Measurements from ENCODE around the gene ZBTB34.

Gene ZBTB34

DNA sequence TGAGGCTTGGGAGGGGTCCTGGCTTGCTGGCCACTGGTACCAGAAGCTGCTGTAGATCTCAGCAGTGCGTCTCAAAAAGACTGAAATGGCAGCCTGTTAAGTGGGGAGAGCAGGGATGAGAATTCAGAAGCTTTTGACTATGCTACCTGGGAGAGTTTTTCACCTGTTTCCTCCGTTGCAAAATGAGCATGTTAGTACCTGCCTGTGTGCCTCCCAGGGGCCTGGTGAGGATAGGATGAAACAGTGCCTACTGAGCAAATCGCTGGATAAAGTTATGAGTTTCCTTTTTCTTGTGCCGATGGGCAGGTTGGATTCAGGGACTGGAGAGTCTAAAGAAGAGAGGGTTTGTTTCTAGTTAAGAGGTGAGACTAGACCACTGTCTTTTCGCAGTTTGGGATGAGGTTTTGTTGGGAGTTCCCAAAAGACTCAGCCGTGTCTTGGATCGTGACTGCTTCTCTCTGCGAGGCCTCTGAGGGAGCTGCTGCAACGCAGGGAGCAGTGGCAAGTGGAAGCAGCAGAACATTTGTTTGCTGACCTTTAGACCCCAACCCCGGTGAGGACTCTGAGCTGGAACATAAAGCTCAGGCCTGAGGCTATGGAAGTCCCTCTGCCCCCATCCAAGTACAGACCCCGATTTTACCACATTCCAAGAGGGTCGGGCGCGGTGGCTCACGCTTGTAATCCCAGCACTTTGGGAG, 55.6 kb downstream of the ZBTB34 start:
- DNase-seq = peak in 1 of 58 donors; percentile 7

DNA sequence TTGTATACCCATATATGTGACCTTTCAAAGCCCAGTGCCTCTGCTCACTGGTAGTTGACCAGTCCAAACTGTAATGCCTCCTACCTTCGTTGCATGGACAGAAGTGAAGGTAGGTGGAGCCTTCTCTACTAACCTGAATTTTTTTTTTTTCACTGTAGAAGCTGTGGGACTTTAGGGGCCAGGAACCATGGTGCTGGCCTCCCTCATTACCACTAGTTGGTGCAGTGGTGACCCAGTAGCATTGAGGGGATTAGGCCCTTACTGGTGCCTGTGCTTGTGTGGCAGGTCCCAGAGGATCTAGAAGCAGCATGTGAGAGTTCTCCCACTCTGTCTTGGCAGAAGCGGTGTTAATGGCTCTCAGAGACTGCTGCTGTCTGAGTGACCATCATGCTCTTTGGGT, 56.5 kb downstream of the ZBTB34 start:
- DNase-seq = no peak

DNA sequence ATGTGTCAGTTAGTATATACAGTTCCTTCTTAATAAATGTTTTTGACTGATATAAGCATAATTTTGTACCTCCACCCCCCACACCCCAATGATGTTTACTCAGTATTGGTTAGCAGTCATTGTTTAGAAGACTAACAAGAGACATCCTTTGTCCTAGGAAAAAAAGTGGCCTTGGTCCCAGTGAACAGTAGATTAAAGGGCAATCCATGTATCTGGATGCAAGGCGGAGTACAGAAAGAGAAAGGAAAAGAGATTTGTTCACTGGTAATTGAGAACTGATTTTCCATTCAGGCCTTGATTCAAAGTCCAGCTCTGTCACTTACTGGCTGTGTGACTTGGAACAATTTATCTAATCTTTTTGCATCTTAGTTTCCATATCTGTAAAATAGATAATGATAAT, 58.8 kb downstream of the ZBTB34 start:
- peak in 1 of 58 donors; percentile 35 for DNase-seq

DNA sequence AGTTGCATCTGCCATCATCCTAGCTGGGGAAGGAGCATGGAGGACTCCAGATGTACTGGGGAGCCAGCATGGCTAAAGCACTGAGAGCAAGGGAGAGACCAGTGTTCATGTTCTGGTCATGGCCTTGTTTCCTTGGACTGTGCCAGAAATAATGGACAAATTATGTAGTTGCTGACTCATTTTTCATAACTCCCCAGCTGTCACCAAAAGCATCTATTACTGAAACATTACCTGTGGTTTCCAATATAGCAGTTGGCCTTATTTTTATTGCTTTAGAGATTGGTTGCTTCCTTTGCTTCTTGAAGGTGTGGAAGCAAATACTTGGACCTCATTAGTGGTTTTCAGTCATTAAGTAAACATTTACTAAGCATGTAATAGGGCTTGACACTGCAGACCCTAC, 65.4 kb downstream of the ZBTB34 start:
- no peak for DNase-seq

DNA sequence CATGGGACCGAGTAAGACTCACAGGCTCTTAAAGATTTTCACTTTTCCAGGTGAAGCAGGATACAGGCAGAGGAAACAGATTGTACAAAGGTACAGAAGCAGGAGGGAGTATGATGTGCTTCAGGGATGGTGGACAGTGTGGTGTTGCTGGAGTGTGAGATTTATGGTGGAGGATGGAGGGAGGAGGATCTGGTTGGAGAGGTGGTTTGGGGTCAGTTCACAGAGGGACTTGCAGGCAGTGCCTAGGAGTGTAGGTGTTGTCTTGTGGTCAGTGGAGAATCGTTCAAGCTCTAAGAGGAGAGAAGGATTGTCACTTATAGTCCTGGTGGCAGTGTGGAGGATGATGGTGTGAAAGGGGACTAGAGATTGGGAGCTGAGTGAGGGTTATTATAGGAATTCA, 65.9 kb downstream of the ZBTB34 start:
- DNase-seq = no peak

DNA sequence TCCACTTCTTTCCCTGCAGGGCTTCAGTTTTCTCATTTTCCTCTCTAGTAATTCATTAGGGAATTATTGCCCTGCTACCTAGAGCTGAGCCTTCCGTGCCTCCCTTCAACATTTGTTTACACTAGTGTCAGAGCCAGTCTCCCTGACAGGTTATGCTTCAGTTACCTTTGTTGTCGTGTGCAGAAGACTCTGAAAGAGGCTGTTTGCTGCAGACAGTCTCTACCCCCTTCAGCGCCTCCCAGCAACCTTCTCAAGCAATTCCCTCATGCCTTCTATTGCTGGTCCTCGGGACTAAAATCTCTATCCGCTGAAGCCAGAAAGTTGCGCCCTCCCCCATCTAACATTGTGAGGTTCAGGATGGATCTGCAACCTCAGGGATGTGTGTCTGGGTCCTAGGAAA, 67.0 kb downstream of the ZBTB34 start:
- DNase-seq = no peak

DNA sequence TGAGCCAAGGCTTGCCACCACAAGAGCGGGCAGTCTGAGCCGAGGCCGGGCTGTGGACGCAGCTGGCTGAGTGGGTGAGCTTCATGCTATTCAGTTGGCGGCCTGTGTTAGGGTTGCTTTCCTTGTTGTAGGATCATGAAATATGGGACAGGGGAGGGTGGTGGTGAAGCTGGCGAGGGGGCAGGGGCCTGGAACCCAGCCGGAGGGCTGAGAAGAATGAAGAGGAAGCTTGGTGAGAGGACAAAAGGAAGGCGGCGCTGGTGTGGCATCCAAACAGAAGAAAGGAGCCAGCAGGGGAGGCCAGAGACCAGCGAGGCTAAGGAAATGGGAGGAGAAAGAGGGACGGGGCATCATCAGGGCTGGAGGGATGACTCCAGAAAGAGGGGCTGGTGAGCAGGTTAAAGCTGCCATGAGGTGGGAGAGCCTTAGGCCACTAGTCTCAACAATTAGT, 72.5 kb downstream of the ZBTB34 start:
- no peak for DNase-seq

DNA sequence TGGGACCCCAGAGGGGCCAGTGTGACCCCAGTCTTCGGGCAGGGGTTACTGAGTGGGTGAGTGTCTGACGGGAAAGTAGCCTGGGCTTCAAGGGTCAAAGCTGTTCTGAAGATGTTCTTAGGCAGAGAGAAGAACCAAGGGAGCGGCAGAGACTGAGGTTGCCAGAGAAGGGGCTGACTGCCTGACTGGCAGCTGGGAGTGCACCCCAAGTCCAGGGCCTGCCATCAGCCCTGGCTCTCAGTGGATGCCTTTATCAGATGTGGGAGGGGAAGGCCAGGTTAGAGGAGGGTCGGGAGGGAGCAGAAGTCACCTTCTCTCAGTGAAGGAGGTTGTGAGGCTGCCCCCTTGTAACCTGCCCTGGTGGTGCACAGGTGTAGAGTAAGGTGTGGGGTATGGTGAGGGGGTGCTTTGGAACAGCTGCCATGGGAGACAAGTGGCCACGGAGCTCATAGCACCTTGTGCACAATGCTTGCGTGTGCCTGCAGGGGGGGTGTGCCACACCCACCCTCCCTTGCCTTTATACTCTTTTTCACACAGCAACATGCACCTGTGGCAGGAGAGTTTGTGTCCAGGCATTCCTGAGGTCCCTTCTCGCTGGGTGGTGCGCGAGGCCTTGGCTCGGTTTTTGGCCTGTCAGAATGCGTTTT, 73.0 kb downstream of the ZBTB34 start:
- no peak for DNase-seq

DNA sequence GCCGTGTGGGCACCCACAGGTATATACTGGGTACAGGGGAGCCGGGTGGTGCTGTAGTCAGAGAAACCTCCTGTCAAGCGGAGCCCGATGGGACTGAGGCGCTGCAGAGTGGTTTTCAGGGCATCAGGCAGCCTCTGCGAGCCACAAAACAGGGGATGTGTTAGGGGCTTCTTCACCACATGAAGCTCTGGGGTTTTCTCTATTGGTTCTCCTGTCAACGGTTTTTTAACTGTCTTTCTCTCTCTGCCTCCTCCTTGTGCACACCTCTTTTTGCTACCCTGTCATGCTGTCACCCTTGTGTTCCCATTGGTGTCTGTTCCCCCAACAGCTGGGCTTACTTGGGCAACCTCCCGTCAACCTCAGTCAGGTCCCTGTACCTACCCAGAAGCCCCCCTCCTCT, 74.0 kb downstream of the ZBTB34 start:
- no peak for DNase-seq
